Urinary bladder (tissue), 4 donors: ENCODE measurements around the gene RAB37. TPM values are rescaled to one million over a fixed set of nuclear protein-coding genes. Genes with fewer than 3 reads are reported as not detected.

Experiments
- DNase-seq: peaks from one replicate; pipeline ENCODE4 v3.0.0-alpha.2; 2015; ENCODE audit errors: extremely low spot score
- H3K27ac ChIP-seq: one replicate; pipeline ENCODE4 v1.5.1; 2013; ENCODE audit warnings: low read depth, mild to moderate bottlenecking, moderate library complexity
- H3K36me3 ChIP-seq: one replicate; pipeline ENCODE4 v1.6.1; 2013; ENCODE audit warnings: mild to moderate bottlenecking, moderate library complexity; ENCODE audit not compliant: insufficient read depth
- H3K4me1 ChIP-seq: one replicate; pipeline ENCODE4 v1.6.1; 2013; ENCODE audit warnings: mild to moderate bottlenecking, moderate library complexity; ENCODE audit not compliant: insufficient read depth
- H3K4me3 ChIP-seq: one replicate; pipeline ENCODE4 v1.5.1; 2013; ENCODE audit warnings: low read depth, low read length
- WGBS: extraction: QIAGEN DNeasy Blood & Tissue Kit; methylation state at CpG from one replicate; pipeline ENCODE4 v1.1.7; 2013; 5-methylcytosine and 5-hydroxymethylcytosine counted together
- polyA plus RNA-seq: library from polyadenylated mRNA; stranded (reverse); fragments of 200-250 nt; gene quantifications from one replicate; pipeline ENCODE4 v1.2.3, GENCODE V29; 2013
- total RNA-seq: library from RNA; depleted of rRNA; stranded (reverse); fragments of >200 nt; gene quantifications from one replicate; pipeline ENCODE4 v1.2.3, GENCODE V29; 2014
- donor health status: healthy with polysubstance abuse.
- donor health status: healthy.

The RAB37 gene
- total and polyA plus RNA-seq, 2 donors = 3.2 to 6.7 TPM

DNA sequence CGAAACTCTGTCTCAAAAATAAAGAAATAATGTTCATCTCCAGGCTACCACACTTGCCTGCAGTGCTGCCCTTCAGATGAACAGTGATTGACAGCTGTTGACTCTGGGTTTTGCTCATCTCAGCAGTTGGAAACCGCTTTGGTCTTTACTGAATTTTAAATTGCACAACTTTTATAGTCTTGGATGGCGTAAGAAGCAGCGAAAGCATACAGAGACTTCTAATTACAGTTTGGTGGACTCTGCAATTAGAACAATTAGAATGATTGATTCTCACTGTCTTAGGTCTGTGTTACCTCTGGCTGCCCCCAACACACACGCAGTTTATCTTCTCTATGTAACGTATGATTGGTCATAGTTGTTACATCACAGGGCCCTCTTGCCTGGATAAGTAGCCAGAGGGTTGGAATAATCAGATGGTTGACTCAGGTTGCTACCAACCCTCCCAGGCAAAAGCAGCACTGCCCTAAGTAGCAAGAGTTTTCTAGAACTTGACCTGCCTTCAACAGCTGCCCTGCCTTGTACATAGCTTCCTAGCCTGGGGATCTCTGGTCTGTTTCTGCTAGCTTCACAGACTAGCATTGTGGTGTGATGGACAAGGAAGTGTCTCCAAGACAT, 41.0 kb downstream of the RAB37 start:
- H3K4me1 ChIP-seq = no peaks in the 10 kb centered on the region
- DNase-seq = no peak
- no peak overlapping the region for H3K4me3 ChIP-seq
- H3K36me3 ChIP-seq = no peaks in the 10 kb centered on the region
- no peak overlapping the region for H3K27ac ChIP-seq
- WGBS = 91% methylated on average over 6 of the region's 6 CpGs

DNA sequence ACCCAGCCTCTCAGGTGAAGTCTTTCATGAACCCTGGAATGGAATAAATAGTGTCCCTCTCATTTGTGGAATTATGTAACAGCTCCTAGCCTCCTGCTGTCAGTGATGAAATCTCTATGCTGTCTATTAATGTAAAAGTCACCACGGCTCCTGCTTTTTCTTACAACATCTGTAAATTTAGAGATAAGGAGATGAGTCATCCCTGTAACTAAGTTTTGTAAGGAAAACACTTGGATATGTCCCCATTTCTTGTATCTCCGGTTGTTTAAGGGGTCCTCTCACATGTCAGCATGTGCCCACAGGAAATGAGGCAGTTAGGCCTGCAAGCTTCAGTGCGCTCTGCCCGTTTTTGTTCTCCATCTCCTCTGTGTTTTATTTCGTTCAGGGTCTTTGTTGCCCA, 41.9 kb downstream of the RAB37 start:
- H3K4me1 ChIP-seq = no peaks in the 10 kb centered on the region
- 53% methylated on average over 5 of the region's 5 CpGs for WGBS
- no peak overlapping the region for H3K4me3 ChIP-seq
- DNase-seq = no peak
- H3K27ac ChIP-seq = no peak overlapping the region
- H3K36me3 ChIP-seq = no peaks in the 10 kb centered on the region

DNA sequence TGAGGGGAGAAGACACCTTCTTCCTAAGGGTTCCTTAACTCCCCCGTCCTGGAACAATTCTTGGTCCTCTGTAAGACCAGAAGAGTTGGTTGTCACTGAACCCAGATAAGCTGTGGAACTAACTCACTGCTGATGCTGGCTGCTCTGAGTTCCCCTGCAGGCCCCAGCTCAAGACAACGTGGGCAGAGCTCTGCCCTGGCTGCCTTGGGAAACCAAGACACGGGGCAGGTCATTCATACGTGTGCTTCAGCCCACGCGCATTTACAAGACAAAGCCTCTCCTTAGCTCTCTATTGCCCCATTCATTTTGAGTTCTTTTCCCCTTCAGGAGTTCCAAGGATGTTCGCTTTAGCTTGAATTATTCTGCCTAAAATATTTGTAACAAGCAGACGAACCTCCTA, 42.4 kb downstream of the RAB37 start:
- DNase-seq = no peak
- Histone ChIP-seq H3K4me1 (no peaks in the 10 kb centered on the region), H3K27ac (no peak overlapping the region), H3K4me3 (no peak overlapping the region), H3K36me3 (no peaks in the 10 kb centered on the region)
- WGBS = 85% methylated on average over 8 of the region's 8 CpGs

DNA sequence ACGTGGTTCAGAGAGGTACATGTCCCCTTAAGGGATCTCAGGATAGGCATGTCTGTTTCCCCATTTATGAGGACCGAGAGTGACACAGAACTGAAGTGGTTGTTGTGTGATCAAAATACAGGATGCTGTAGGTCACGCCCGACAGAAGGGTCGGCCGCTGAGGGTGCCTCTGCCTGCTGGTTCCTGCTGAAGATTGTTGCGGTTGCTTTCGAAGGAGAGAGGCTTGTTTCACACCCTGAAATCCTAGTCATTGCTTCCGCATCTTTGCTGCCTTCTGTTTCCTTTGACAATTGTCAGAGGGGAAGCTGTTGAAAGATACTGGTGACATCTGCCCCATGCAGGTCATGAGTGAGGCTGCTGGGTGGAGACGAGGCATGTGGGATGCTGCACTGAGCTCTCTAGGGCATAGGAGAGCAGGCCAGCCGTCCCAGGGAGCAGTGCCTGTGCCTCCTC, 42.9 kb downstream of the RAB37 start:
- DNase-seq = no peak
- 79% methylated on average over 11 of the region's 11 CpGs for WGBS
- H3K4me3 ChIP-seq = no peak overlapping the region
- no peaks in the 10 kb centered on the region for H3K4me1 ChIP-seq
- no peak overlapping the region for H3K27ac ChIP-seq
- H3K36me3 ChIP-seq = no peaks in the 10 kb centered on the region

DNA sequence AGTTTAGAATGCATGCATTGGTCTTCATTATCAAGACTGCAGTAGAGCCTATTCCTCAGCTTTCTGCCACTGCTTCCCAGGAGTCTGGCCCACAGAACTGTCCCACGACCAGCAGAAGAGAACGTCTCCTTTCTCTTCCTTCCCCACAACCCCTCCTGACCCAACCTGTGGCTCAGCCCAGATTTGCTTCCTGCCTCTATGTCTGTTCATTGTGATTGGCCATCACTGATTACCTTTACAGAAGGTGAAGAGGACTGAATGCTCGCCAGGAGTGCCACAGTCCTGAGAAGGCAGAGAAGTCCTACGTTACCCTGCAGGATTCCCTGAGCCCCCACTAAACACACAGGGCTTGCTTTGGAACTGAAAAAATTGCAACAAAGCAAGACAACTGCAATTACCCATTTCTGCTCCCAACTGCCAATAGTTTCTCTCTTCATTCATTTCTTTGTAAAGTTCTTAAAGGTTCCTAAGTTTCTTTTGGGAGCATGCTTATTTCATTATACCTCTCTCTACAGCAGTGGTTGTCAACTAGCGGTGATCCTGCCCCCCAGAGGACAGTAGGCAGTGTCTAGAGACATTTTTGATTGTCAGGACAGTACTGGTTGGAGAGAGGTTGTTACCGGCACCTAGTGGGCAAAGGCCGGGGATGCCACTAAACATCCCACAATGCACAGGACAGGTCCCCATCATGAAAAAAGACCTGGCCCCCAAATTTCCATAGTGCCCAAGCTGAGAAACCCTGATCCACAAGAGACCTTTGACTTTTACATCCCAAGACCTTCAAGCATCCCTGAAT, 43.6 kb downstream of the RAB37 start:
- Histone ChIP-seq H3K4me3 (no peak overlapping the region), H3K36me3 (no peaks in the 10 kb centered on the region), H3K27ac (no peak overlapping the region), H3K4me1 (no peaks in the 10 kb centered on the region)
- no peak for DNase-seq
- WGBS = 66% methylated on average over 7 of the region's 7 CpGs

DNA sequence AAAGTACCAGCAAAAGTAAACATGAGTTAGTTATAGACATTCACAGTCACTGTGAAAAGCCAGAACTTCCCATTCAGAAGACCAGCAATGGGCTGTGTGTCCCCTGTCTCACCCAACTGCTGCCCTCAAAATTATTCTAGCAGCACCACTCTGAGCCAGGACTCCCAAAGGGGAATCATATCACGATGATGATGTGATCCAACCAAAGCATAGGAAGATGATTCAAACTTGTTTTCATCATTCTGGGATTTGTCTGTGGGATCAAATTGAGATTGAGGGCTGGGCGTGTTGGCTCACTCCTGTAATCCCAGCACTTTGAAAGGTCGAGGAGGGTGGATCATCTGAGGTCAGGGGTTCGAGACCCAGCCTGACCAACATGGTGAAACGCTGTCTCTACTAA, 45.5 kb downstream of the RAB37 start:
- no peak for DNase-seq
- H3K27ac ChIP-seq = no peak overlapping the region
- H3K4me1 ChIP-seq = no peaks in the 10 kb centered on the region
- no peak overlapping the region for H3K4me3 ChIP-seq
- WGBS = 92% methylated on average over 5 of the region's 5 CpGs
- H3K36me3 ChIP-seq = no peaks in the 10 kb centered on the region

DNA sequence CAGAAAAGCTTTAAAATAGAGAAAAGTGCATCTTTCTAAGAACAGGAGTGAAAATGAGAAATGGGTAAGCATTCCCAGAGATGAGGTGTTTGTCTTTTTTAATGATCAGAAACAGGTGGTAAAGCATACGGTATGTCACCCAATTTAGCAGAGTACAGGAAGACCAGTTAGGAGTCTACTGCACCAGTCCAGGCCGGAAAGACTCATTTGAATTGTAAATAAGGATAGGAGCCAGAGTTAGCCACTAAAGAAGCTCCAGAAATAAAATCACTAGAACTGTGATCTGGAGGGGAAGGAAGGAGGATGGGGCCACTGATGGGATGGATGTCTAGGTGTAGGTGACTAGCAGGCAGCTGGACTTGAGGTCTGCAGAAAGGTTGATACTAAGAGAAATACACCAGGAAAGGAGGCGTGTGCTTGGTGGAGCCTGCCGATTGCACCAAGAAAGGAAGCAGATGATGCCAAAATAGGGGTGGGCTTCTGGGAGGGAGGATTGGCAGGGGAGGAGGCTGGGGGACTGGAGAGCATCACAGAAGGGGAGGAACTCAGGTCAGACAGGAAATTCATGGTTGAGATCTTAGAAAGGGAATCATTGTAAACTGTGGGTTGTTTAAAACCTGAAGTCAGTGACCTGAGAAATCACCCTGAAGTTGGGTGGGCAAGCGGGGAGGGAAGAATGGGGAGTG, 47.2 kb downstream of the RAB37 start:
- Histone ChIP-seq H3K27ac (no peak overlapping the region), H3K4me1 (no peaks in the 10 kb centered on the region), H3K36me3 (no peaks in the 10 kb centered on the region), H3K4me3 (no peak overlapping the region)
- DNase-seq = no peak
- 84% methylated on average over 5 of the region's 5 CpGs for WGBS

DNA sequence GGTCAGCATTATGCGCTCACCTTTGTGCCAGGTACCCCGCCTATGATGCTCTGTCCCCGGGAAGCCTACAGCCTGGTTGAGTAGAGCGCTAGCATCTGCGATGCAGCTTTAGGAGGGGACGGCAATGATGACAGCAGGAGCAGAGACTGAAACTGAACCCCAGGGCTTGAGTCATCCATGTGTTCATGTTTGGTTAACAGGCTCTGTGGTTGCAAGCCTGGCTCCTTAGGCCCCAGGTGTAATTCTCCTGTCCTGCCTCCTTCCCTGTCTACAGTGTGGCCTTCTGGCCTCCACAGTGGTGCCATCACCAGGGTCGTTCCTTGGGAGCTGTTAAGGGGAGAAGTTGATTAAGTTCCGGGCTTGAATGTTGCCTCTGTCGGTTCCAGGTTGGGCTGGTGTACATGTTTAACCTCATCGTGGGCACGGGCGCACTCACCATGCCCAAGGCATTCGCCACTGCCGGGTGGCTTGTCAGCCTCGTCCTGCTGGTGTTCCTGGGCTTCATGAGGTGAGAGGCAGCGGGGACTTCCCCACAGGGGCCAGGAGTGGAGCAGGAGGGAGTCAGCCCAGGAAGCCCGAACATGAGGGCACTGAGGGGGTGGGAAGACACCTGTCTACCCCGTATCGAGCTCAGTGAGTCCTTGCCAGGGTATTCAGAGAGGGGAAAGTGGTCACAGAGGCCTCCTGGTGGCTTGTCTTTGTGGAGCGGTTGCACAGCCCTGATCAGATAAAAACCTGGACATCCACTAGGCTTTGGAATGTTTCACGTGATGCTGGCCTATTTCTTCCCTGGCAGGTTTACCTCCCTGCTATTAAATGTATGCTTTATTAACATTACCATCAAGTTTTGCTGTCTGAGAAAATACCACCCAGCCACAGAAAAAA, 48.3 kb downstream of the RAB37 start:
- DNase-seq = no peak
- Histone ChIP-seq H3K36me3 (no peaks in the 10 kb centered on the region), H3K27ac (no peak overlapping the region), H3K4me1 (no peaks in the 10 kb centered on the region), H3K4me3 (no peak overlapping the region)
- 85% methylated on average over 21 of the region's 21 CpGs for WGBS

DNA sequence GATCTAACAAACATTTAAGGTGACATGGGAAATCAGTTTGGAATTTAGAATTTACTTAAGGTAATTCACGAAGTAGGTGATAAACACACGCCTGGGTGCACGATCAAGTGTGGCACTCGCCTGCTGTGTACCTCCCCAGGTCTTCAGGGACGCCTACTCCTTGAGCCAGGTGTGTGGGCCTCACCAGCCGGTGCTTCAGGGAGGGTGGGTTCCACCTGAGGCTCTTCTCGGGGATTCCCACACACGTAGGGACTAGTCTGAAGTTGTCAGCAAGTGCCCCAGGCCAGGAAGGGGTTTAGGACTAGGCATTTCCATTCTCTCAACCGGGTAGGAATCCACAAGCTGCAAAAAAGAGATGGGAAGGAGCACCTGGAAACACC, 48.9 kb downstream of the RAB37 start:
- Histone ChIP-seq H3K27ac (no peak overlapping the region), H3K4me3 (no peak overlapping the region), H3K4me1 (no peaks in the 10 kb centered on the region), H3K36me3 (no peaks in the 10 kb centered on the region)
- whole genome bisulfite sequencing = 84% methylated on average over 9 of the region's 9 CpGs
- DNase-seq = no peak

DNA sequence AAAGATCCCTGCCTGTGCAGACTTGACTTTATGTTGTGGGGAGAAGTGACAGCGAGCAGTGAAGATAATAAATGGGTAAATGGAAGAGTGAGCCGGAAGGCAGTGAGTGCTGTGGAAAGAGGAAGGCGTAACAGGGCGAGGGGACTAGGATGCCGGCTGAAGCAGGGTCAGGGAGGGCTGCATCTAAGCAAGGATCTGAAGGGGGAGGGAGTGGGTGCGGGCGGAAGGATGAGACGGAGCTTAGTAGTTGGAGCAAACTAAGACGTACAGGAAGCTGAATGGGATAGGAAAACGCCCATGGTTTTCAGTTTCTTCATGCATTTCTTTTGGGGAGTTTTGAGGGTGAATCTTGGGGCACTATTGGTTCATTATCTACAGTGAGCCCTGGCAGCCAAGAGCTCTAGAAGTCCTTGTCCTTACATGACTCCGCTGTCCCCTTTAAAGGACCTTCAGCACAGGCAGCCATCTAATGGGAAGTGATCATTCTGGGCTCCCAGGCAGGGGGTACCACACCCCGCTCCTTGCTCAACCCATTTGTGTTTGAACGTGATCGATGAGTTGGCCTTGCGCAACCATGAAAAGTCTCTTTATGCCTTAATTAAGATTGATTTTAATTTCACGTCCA, 49.5 kb downstream of the RAB37 start:
- WGBS = 81% methylated on average over 16 of the region's 16 CpGs
- Histone ChIP-seq H3K4me3 (no peak overlapping the region), H3K4me1 (no peaks in the 10 kb centered on the region), H3K36me3 (no peaks in the 10 kb centered on the region), H3K27ac (no peak overlapping the region)
- DNase-seq = no peak

DNA sequence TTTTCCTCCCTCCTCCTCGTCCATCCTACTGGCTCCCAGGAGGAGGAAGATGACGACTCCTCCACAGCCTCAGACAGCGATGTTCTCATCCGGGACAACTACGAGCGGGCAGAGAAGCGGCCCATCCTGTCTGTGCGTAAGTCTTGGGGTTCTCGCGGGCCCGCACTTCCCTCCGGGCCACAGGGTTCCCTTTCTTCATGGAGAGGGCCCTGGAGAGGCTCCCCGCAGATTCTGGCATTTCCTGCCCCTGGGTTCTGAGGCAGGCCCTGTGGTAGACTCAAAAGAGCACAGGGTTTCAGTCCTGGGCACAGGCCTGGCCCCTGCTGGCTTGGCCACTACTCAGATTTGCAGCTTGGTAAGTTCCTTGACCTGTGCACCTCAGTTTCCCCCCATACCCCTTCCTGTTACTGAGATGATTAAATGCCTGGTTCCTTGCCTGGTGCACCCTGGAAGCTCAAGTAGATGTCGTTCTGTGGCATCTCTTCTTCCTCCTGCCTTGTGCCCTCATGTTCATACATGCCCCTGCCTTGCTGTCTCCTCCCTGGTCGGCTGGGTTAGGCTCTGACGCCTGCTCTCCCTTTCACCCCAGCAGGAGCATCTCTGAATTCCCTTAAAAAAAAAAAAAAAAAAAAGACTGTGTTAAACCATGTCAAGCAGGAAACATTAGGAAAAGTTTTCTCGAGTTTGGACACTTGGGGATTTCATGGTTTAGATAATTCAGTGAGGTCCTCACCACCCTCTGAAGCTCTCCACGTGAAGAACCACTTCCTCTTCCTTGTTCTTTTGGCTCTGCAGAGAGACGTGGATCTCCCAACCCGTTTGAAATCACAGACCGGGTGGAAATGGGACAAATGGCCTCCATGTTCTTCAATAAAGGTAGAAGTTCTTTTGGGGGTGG, 53.4 kb downstream of the RAB37 start:
- peaks cover under 1% of the 10 kb centered on the region for H3K36me3 ChIP-seq

DNA sequence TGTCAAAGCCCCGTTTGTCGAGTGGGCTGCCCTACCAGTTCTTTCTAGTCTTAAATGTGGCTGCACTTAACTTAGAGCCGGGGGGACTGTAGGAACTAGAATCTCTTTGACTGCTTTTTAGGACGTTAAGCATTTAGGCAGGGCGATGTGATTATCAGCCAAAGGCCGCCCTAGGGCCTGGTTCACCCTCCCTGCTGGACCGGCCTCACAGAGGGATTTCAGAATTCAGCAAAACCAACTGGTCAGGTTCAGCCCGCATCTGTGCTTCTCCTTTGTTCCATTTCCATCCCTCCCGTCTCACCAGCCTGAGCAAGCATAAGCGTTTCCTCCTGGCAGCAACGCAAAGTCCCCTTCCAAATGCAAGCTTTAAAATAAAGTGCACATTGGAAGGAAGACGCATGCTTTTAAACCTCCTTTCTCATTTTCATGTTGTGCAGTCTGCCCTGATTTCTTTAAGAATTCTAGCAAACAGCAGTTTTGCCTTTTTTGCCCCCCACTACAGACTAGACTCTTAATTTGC, 55.6 kb downstream of the RAB37 start:
- no peak overlapping the region for H3K27ac ChIP-seq
- peaks cover 4% of the 10 kb centered on the region for H3K36me3 ChIP-seq
- no peaks in the 10 kb centered on the region for H3K4me1 ChIP-seq
- 97% methylated on average over 12 of the region's 12 CpGs for WGBS
- no peak overlapping the region for H3K4me3 ChIP-seq
- DNase-seq = no peak

More for the DNA sequence above, 53.4 kb downstream of the RAB37 start:
- H3K4me3 ChIP-seq = no peak overlapping the region
- DNase-seq = no peak
- 84% methylated on average over 21 of the region's 21 CpGs for WGBS
- no peaks in the 10 kb centered on the region for H3K4me1 ChIP-seq
- H3K27ac ChIP-seq = no peak overlapping the region
